ENCODE measurements around the gene CHRNB1.

DNA sequence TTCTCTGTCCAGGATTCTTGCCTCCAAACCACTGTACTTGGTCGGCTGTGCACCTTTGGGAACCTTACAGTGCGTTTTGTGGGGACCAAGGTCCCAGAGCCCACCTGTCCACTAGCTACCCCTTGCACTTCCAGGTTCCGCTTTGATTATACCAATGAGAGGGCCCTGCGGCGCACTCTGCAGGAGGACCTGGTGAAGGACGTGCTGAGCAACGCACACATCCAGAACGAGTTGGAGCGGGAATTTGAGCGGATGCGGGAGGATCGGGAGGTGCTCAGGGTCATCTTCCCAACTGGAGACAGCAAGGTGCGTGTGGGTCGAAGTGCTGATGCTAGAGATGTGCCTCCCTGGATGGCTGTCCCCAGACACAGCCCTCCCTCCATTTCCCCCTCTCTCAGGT, 58.1 kb downstream of the CHRNB1 start:
- TF ChIP-seq, protein P1, sequence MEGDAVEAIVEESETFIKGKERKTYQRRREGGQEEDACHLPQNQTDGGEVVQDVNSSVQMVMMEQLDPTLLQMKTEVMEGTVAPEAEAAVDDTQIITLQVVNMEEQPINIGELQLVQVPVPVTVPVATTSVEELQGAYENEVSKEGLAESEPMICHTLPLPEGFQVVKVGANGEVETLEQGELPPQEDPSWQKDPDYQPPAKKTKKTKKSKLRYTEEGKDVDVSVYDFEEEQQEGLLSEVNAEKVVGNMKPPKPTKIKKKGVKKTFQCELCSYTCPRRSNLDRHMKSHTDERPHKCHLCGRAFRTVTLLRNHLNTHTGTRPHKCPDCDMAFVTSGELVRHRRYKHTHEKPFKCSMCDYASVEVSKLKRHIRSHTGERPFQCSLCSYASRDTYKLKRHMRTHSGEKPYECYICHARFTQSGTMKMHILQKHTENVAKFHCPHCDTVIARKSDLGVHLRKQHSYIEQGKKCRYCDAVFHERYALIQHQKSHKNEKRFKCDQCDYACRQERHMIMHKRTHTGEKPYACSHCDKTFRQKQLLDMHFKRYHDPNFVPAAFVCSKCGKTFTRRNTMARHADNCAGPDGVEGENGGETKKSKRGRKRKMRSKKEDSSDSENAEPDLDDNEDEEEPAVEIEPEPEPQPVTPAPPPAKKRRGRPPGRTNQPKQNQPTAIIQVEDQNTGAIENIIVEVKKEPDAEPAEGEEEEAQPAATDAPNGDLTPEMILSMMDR (IDR thresholded peaks at IDR 0.05) = no peak
- no peak for TF ChIP-seq POLR2A (IDR thresholded peaks at IDR 0.05)

Data from lower leg skin (tissue), 3 donors.